Small intestine (tissue), 7 donors: ENCODE results near the gene CERS3. TPM values are rescaled to one million over a fixed set of nuclear protein-coding genes. Genes with fewer than 3 reads are reported as not detected.

ENCODE experiments used
- DNase-seq, 2 donors: peaks; one replicate each; pipeline versions ENCODE4 v3.0.0 to v3.0.0-alpha.2; 2013
- FAIRE-seq: peaks from 2 replicates; lab custom pipeline; 2012; peaks lifted over from hg19 to GRCh38; lab: Jason Lieb, UNC
- H3K27ac ChIP-seq, 3 donors: one replicate each; pipeline ENCODE4 v1.5.1; 2013; ENCODE audit warnings: low read length in 2 of 3, mild to moderate bottlenecking in 2 of 3, control low read depth in 1 of 3, inconsistent platforms in 1 of 3, low read depth in 1 of 3, moderate library complexity in 1 of 3
- H3K27me3 ChIP-seq, 3 donors: one replicate each; pipeline ENCODE4 v1.6.1; 2013; ENCODE audit warnings: low read length in 3 of 3, inconsistent platforms in 1 of 3; ENCODE audit not compliant: control insufficient read depth in 3 of 3, insufficient read depth in 3 of 3
- H3K36me3 ChIP-seq, 3 donors: one replicate each; pipeline ENCODE4 v1.6.1; 2013; ENCODE audit warnings: low read length in 3 of 3, inconsistent platforms in 1 of 3, low read depth in 1 of 3, mild to moderate bottlenecking in 1 of 3, moderate library complexity in 1 of 3; ENCODE audit not compliant: control insufficient read depth in 3 of 3, insufficient read depth in 2 of 3
- H3K4me1 ChIP-seq, 3 donors: one replicate each; pipeline ENCODE4 v1.6.1; 2013; ENCODE audit warnings: low read length in 2 of 3, inconsistent platforms in 1 of 3, low read depth in 1 of 3, mild to moderate bottlenecking in 1 of 3, moderate library complexity in 1 of 3; ENCODE audit not compliant: control insufficient read depth in 3 of 3, insufficient read depth in 2 of 3
- H3K4me3 ChIP-seq, 3 donors: one replicate each; pipeline ENCODE4 v1.5.1; 2013; ENCODE audit warnings: low read length in 3 of 3, control low read depth in 1 of 3, inconsistent platforms in 1 of 3, low read depth in 1 of 3, mild to moderate bottlenecking in 1 of 3, moderate library complexity in 1 of 3
- H3K9me3 ChIP-seq, 2 donors: one replicate each; pipeline ENCODE4 v1.6.1; 2013; ENCODE audit warnings: low read depth in 1 of 2, low read length in 1 of 2; ENCODE audit not compliant: control insufficient read depth in 2 of 2, insufficient read depth in 1 of 2
- WGBS, 3 donors: extraction: QIAGEN DNeasy Blood & Tissue Kit; methylation state at CpG; one replicate each; pipeline ENCODE4 v1.1.7; 2013; 5-methylcytosine and 5-hydroxymethylcytosine counted together
- polyA plus RNA-seq, 4 donors: library from polyadenylated mRNA; stranded (reverse) in 3 of 4; unstranded in 1 of 4; fragments of 200-250 nt in 3 of 4; fragments of 120-200 nt in 1 of 4; gene quantifications; one replicate each; pipeline versions ENCODE4 v1.2.1 to v1.2.3, GENCODE V29; 2013
- donor health status: healthy with polysubstance abuse.
- donor health status: control.
- donor health status: control.
- donor health status: Bipolar disorder and iron deficiency.
- donor health status: healthy.

The CERS3 gene
- polyA plus RNA-seq, 4 donors, result 0.07 TPM; not detected in 2

GRCh38 chr15:100566850-100567628, 38.3 kb upstream of the CERS3 start:
- FAIRE-seq (no peak), DNase-seq (no peak)
- peaks cover 3 to 13% (median 11%) of the 10 kb centered on the region in 3 donors for H3K36me3 ChIP-seq
- no peaks in the 10 kb centered on the region for H3K27me3 ChIP-seq
- 93 to 95% (median 94%) methylated on average over 6 of the region's 6 CpGs for WGBS, 3 donors
- H3K4me1 ChIP-seq, result no peaks in the 10 kb centered on the region
- H3K4me3 ChIP-seq, result no peak overlapping the region
- no peaks in the 10 kb centered on the region for H3K9me3 ChIP-seq
- no peak overlapping the region for H3K27ac ChIP-seq

GRCh38 chr15:100565591-100565990, 36.8 kb upstream of the CERS3 start:
- no peaks in the 10 kb centered on the region for H3K27me3 ChIP-seq
- H3K4me1 ChIP-seq, result no peaks in the 10 kb centered on the region
- no peak overlapping the region for H3K27ac ChIP-seq
- FAIRE-seq (no peak), DNase-seq (no peak)
- WGBS, 3 donors, result 82 to 91% (median 84%) methylated on average over 3 of the region's 3 CpGs
- H3K9me3 ChIP-seq, result no peaks in the 10 kb centered on the region
- peaks cover 0 to 11% (median 4%) of the 10 kb centered on the region in 3 donors for H3K36me3 ChIP-seq
- H3K4me3 ChIP-seq, result no peak overlapping the region

GRCh38 chr15:100560323-100560722, 31.6 kb upstream of the CERS3 start:
- Histone ChIP-seq H3K4me1 (no peaks in the 10 kb centered on the region), H3K9me3 (peaks cover 0 to 9% of the 10 kb centered on the region in 2 donors), H3K36me3 (no peaks in the 10 kb centered on the region), H3K27ac (no peak overlapping the region), H3K4me3 (no peak overlapping the region), H3K27me3 (no peaks in the 10 kb centered on the region)
- DNase-seq (no peak), FAIRE-seq (no peak)

GRCh38 chr15:100559330-100559729, 30.6 kb upstream of the CERS3 start:
- Histone ChIP-seq H3K9me3 (peaks cover 0 to 9% of the 10 kb centered on the region in 2 donors), H3K4me1 (no peaks in the 10 kb centered on the region), H3K27ac (no peak overlapping the region), H3K4me3 (no peak overlapping the region), H3K27me3 (no peaks in the 10 kb centered on the region), H3K36me3 (no peaks in the 10 kb centered on the region)
- WGBS, 3 donors, result 80 to 93% (median 87%) methylated on average over 2 of the region's 2 CpGs
- DNase-seq (no peak), FAIRE-seq (no peak)

- H3K9me3 ChIP-seq, result peaks cover 0 to 13% of the 10 kb centered on the region in 2 donors
- 93 to 96% (median 95%) methylated on average over 37 to 50 of the region's 50 CpGs for WGBS, 3 donors
- H3K4me1 ChIP-seq, result no peaks in the 10 kb centered on the region
- FAIRE-seq (no peak), DNase-seq (no peak)
- no peak overlapping the region for H3K4me3 ChIP-seq
- H3K36me3 ChIP-seq, result no peaks in the 10 kb centered on the region
- H3K27me3 ChIP-seq, result no peaks in the 10 kb centered on the region
- H3K27ac ChIP-seq, result no peak overlapping the region
Measured at GRCh38 chr15:100558771-100559254, 30.1 kb upstream of the CERS3 start.

GRCh38 chr15:100553468-100553867, 24.7 kb upstream of the CERS3 start:
- H3K9me3 ChIP-seq, result peaks cover 0 to 22% of the 10 kb centered on the region in 2 donors
- WGBS, 3 donors, result 93 to 94% (median 94%) methylated on average over 16 of the region's 16 CpGs
- FAIRE-seq (no peak), DNase-seq (no peak)
- H3K27ac ChIP-seq, result no peak overlapping the region
- no peaks in the 10 kb centered on the region for H3K27me3 ChIP-seq
- no peaks in the 10 kb centered on the region for H3K4me1 ChIP-seq
- H3K4me3 ChIP-seq, result no peak overlapping the region
- H3K36me3 ChIP-seq, result peaks cover 0 to 3% (median 0%) of the 10 kb centered on the region in 3 donors

GRCh38 chr15:100547961-100548360, 19.2 kb upstream of the CERS3 start:
- H3K9me3 ChIP-seq, result peaks cover 0 to 13% of the 10 kb centered on the region in 2 donors
- DNase-seq (no peak), FAIRE-seq (no peak)
- H3K36me3 ChIP-seq, result no peaks in the 10 kb centered on the region
- WGBS, 3 donors, result 86 to 88% (median 86%) methylated on average over 5 of the region's 5 CpGs
- H3K27me3 ChIP-seq, result peaks cover 0 to 15% (median 15%) of the 10 kb centered on the region in 3 donors
- no peak overlapping the region for H3K4me3 ChIP-seq
- H3K27ac ChIP-seq, result no peak overlapping the region
- H3K4me1 ChIP-seq, result no peaks in the 10 kb centered on the region

- WGBS, 3 donors, result 60 to 68% (median 63%) methylated on average over 6 of the region's 6 CpGs
- DNase-seq (no peak), FAIRE-seq (no peak)
Measured at GRCh38 chr15:100544946-100545345, 16.2 kb upstream of the CERS3 start.

More at GRCh38 chr15:100544946-100545345, 16.2 kb upstream of the CERS3 start:
- H3K4me1 ChIP-seq, result no peaks in the 10 kb centered on the region
- no peak overlapping the region for H3K4me3 ChIP-seq
- H3K9me3 ChIP-seq, result peaks cover 0 to 3% of the 10 kb centered on the region in 2 donors
- no peak overlapping the region for H3K27ac ChIP-seq
- H3K36me3 ChIP-seq, result no peaks in the 10 kb centered on the region
- H3K27me3 ChIP-seq, result peaks cover 0 to 15% (median 15%) of the 10 kb centered on the region in 3 donors
